Measurements from ENCODE around the gene NEDD4L.

Gene NEDD4L

GRCh38 chr18:58052960-58053359 lies 8.9 kb downstream of the NEDD4L start:
- no peak for DNase-seq (ENCODE audit: low read depth, low spot score)

- no peak for DNase-seq (ENCODE audit: low read depth, low spot score)
These were observed 10.2 kb downstream of the NEDD4L start for GRCh38 chr18:58054041-58054781.

DNA sequence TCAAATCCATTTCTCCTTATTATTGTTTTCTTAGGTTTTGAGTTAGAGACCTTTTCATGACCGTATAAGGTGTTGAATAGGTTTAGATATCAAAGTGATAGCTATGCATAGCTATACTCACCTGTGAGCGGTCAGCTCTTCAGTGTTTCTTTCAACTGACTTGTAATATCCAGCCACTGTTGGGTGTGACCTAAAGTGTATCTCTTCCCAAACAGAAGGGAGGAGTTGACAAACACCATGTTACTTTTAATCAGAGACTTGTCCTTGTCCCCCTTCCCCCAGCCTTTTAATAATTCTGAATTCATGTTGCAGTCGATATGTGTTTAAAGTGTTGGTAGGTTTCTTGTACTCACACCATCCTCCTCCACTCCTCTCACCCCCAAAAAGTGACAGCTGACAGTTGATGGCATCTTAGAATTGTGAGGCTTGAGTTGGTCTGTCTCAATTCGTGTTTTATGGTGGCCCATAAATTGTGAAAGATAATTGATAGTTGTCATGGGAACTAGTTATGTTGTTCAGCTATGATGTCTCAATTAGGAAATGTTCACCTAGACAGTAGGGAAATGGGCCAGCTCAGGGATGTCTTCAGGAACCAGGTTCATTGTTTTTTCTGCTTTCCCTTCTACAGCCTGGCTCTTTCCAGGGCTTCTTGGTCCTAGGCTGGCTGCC lies 12.0 kb downstream of the NEDD4L start:
- DNase-seq (ENCODE audit: low read depth, low spot score), result no peak

- DNase-seq (ENCODE audit: low read depth, low spot score), result no peak
These were observed 12.8 kb downstream of the NEDD4L start for GRCh38 chr18:58056852-58057251.

GRCh38 chr18:58057291-58057965 lies 13.4 kb downstream of the NEDD4L start:
- DNase-seq (ENCODE audit: low read depth, low spot score), result no peak

DNA sequence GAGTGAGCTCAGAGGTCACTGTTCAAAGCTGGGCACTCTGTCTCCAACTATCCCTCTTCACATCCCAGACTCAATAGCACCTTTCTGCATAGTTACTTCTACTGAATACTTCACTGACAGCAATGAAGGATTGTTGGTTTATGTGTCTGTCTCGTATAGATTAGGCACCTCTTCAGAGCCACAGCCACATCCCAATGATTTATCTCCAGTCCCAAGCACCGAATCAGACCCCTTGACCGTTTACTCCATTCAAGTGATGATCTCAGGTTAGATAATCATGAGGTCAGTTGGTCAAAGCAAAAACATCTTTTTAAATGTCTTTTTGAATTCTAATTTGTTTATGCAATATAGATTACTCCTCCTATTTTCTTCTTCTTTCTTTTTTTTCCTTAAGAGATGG lies 14.7 kb downstream of the NEDD4L start:
- no peak for DNase-seq (ENCODE audit: low read depth, low spot score)

DNA sequence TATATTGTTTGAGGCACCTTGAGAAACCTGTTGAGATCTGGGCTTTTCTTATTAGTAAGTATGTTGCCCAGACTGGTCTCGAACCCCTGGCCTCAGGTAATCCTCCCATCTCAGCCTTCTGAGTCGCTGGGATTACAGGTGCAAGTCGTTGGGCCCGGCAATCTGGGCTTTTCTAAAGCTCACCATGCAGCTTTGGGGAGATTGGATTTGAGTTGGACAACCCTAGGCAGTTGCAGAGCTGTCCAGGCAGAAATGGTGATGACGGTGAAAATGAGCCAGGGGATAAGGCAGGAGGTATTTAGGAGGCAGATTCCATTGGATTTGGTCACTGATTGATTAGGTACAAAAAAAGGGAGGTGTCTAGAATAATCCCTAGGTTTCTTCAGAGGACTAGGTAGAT lies 16.2 kb downstream of the NEDD4L start:
- DNase-seq (ENCODE audit: low read depth, low spot score), result no peak

GRCh38 chr18:58061349-58061748 lies 17.3 kb downstream of the NEDD4L start:
- no peak for DNase-seq (ENCODE audit: low read depth, low spot score)

- no peak for DNase-seq (ENCODE audit: low read depth, low spot score)
These were observed 20.5 kb downstream of the NEDD4L start for GRCh38 chr18:58064406-58064998.

GRCh38 chr18:58065956-58066355 lies 21.9 kb downstream of the NEDD4L start:
- no peak for DNase-seq (ENCODE audit: low read depth, low spot score)

GRCh38 chr18:58067601-58068000 lies 23.6 kb downstream of the NEDD4L start:
- no peak for DNase-seq (ENCODE audit: low read depth, low spot score)

DNA sequence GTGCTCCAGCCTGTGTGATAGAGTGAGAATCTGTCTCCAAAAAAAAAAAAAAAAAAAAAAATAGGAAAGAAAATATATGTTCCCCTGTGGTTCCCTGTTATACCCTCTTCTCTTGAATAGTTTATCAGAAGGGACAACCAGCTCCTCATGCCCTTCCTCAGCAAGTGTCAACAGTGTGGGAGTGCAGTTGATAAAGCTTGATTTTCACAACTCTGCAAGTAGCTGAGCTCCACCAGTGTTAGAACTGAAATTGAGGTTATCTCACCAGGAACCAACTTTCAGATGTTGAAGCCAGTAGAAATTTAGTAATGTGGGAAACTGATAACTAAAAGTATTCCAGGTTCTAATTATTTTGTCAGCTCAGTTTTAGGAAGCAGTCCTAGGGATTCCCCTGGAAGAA lies 25.1 kb downstream of the NEDD4L start:
- DNase-seq (ENCODE audit: low read depth, low spot score), result no peak

- no peak for DNase-seq (ENCODE audit: low read depth, low spot score)
These were observed 25.8 kb downstream of the NEDD4L start for GRCh38 chr18:58069721-58070292.

DNA sequence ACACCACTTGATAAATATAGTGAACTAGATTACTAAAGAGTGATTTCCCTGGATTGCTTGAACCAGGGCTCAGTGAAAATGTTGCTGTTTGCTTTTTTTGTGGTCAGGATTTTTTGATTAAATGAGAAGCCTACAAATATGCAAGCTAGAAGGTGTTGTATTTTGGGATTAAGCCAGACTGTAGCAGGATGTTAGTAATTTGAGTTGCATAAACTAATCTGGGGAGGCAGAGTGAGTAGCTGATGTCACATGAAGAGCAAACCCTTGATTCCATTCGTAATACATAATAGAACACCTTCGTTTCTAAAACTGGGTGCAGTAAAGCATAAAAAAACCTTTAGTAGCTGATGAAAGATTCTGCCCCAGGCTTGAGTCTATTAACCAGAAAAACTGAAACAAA lies 32.0 kb downstream of the NEDD4L start:
- DNase-seq (ENCODE audit: low read depth, low spot score), result no peak

GRCh38 chr18:58077329-58077728 lies 33.3 kb downstream of the NEDD4L start:
- DNase-seq (ENCODE audit: low read depth, low spot score), result no peak

DNA sequence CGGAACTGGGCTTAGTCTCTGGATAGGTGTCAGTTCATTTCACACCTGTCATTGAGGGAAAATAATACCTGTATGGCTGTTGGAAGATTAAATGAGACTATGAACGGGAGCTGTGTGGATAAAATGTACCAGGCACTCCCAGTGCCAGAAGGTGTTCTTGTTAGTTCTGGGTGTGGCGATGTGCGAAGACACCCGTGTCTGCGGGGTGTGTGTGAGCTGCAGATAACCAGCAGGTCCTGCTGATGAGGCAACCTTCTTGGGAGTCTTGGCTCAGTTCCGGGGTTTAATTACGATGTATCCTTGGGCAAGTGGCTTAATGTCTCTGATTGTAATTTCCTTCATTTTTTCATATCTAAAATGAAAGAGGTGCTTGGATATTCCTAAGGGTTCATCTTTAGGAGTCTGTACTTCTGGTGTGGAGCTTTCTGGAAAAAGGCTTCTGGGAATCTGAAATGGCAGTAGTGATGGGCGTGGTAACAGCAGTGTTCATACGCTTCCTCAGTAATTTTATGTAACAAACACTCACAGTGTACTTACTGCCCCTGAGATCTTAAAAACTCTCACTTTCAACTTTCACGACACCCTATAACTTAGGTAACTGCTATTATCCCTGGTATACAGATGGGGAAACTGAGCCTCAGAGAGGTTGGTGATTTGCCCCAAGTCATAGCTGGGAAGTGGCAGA lies 35.0 kb downstream of the NEDD4L start:
- no peak for DNase-seq (ENCODE audit: low read depth, low spot score)

DNA sequence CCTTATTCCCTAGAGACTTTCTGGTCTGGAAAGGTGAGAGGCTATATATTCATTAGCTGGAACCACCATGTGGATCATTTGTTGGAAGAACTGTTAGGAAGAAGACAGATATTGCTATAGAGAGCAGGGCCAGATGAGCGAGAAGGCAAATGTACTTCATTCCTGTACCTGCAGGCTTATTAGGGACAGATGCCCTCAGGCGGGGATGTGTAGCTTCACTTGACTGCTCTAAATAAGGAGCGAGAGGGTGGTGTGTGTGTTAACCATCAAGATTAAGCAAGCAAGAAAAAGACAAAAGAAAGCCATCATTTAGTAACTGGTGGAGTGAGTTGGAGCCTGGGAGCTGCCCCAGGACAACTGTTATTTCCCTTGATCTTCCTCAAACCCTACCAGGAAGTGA lies 36.4 kb downstream of the NEDD4L start:
- DNase-seq (ENCODE audit: low read depth, low spot score), result no peak

DNA sequence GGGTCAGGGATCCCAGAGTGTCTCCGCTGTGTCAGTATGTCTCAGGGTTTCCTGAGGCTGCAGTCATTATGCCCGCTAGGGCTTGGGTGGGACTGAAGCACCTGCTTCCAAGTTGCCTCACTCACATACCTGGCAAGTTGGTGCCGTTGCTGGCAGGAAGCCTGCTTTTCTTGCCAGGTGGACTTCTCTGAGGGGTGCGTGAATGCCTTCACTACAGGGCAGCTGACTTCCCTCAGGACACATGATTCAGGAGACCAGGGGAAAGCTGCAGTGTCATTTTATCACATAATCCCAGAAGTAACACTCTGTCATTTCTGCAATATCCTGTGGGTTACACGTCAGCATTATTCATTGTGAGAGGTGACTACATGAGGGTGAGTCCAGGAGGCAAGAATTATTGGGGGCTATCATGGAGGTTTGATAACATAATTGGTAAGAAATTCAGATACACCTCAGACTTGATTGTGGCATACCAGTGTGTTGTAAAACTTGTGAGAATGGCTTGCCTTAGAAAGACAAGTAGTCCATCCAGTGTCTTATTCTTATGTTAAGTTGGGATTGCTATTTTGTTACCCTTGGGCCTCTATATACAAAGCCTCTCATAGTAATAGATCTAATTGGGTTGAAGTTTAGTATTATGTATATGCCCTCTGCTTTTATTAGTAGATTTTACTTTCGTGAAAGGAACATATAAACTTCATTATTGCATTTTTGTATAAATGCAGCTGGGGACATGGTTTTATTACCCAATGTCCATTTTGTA lies 44.1 kb downstream of the NEDD4L start:
- no peak for DNase-seq (ENCODE audit: low read depth, low spot score)

DNA sequence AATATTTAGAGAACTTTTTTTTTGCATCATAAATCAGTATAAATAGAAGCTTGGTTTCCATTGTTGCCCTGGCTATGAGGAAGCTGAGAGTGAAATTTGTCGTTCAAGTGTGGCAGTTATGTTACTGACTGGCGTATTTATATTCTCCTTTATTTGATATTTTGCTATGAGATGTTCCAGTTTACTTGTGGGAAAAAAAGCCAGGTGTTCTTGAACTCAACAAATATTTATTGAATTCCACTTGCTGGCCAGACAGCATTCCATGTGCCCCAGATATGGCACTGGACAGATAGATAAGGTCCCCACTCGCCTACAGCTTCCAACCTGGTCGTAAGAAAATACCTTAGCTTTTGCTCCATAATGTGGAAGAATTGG lies 44.7 kb downstream of the NEDD4L start:
- DNase-seq (ENCODE audit: low read depth, low spot score), result no peak

GRCh38 chr18:58091099-58091611 lies 47.1 kb downstream of the NEDD4L start:
- no peak for DNase-seq (ENCODE audit: low read depth, low spot score)
